SJSA1 (cell line): Measurements from ENCODE around the gene FILIP1L. TPM values are rescaled to one million over a fixed set of nuclear protein-coding genes. Genes with fewer than 3 reads are reported as not detected.

Experiments
- DNase-seq, 2 experiments: peaks; one replicate each; pipeline ENCODE4 v3.0.0-alpha.2; 2015 to 2020; ENCODE audit warnings: low spot score in 2 of 2, low read depth in 1 of 2
- H3K27ac ChIP-seq: fragments of 250-450 bp; sonication (Bioruptor Pico); 2 replicates; pipeline ENCODE4 v1.5.1; 2020; ENCODE audit warnings: mild to moderate bottlenecking, moderate library complexity
- H3K27me3 ChIP-seq: fragments of 250-450 bp; sonication (Bioruptor Pico); replicated peaks from 2 replicates; pipeline ENCODE4 v1.5.1; 2020; ENCODE audit warnings: mild to moderate bottlenecking, moderate library complexity
- H3K36me3 ChIP-seq: fragments of 250-450 bp; sonication (Bioruptor Pico); 2 replicates; pipeline ENCODE4 v1.5.1; 2020; ENCODE audit warnings: mild to moderate bottlenecking
- H3K4me1 ChIP-seq: fragments of 250-450 bp; sonication (Bioruptor Pico); replicated peaks from 2 replicates; pipeline ENCODE4 v1.6.1; 2021; ENCODE audit warnings: mild to moderate bottlenecking
- H3K4me3 ChIP-seq: fragments of 250-450 bp; sonication (Bioruptor Pico); 2 replicates; pipeline ENCODE4 v1.5.1; 2020; ENCODE audit warnings: mild to moderate bottlenecking
- H3K9me3 ChIP-seq: fragments of 250-450 bp; sonication (Bioruptor Pico); replicated peaks from 2 replicates; pipeline ENCODE4 v1.5.1; 2020; ENCODE audit warnings: mild to moderate bottlenecking
- total RNA-seq: library from RNA; depleted of rRNA; stranded (reverse); fragments of >200 nt; shearing (Covaris generic); gene quantifications from 2 replicates; pipeline ENCODE4 v1.2.3, GENCODE V29; 2014

The FILIP1L gene
- total RNA-seq, 1 experiment from 2014 or later = 27.0 TPM

GRCh38 chr3:99928771-99929744, 185.2 kb downstream of the FILIP1L start:
- H3K9me3 ChIP-seq = no peaks in the 10 kb centered on the region
- peaks cover 36% of the 10 kb centered on the region for H3K4me1 ChIP-seq
- DNase-seq = peak in 1 of 2 experiments; percentile 66
- H3K36me3 ChIP-seq = no peaks in the 10 kb centered on the region
- peak overlapping the region; percentile 38 for H3K27ac ChIP-seq
- H3K27me3 ChIP-seq = no peaks in the 10 kb centered on the region
- H3K4me3 ChIP-seq = no peak overlapping the region

GRCh38 chr3:99927671-99928457, 186.4 kb downstream of the FILIP1L start:
- peak overlapping the region; percentile 38 for H3K27ac ChIP-seq
- peak in 1 of 2 experiments; percentile 36 for DNase-seq
- no peaks in the 10 kb centered on the region for H3K9me3 ChIP-seq
- no peak overlapping the region for H3K4me3 ChIP-seq
- peaks cover 36% of the 10 kb centered on the region for H3K4me1 ChIP-seq
- H3K27me3 ChIP-seq = no peaks in the 10 kb centered on the region
- no peaks in the 10 kb centered on the region for H3K36me3 ChIP-seq

GRCh38 chr3:99925584-99926230, 188.6 kb downstream of the FILIP1L start:
- DNase-seq = no peak
- no peak overlapping the region for H3K27ac ChIP-seq
- H3K36me3 ChIP-seq = no peaks in the 10 kb centered on the region
- no peaks in the 10 kb centered on the region for H3K27me3 ChIP-seq
- H3K4me1 ChIP-seq = peaks cover 42% of the 10 kb centered on the region
- H3K9me3 ChIP-seq = no peaks in the 10 kb centered on the region
- H3K4me3 ChIP-seq = no peak overlapping the region

GRCh38 chr3:99923873-99924272, 190.4 kb downstream of the FILIP1L start:
- Histone ChIP-seq H3K4me3 (no peak overlapping the region), H3K36me3 (no peaks in the 10 kb centered on the region), H3K27ac (no peak overlapping the region), H3K27me3 (no peaks in the 10 kb centered on the region), H3K9me3 (no peaks in the 10 kb centered on the region), H3K4me1 (peaks cover 33% of the 10 kb centered on the region)
- DNase-seq = no peak

- Histone ChIP-seq H3K27ac (no peak overlapping the region), H3K9me3 (no peaks in the 10 kb centered on the region), H3K36me3 (no peaks in the 10 kb centered on the region), H3K4me1 (peaks cover 19% of the 10 kb centered on the region), H3K4me3 (no peak overlapping the region), H3K27me3 (no peaks in the 10 kb centered on the region)
- no peak for DNase-seq
Observed at GRCh38 chr3:99921986-99922385, 192.3 kb downstream of the FILIP1L start.

GRCh38 chr3:99921377-99921695, 193.0 kb downstream of the FILIP1L start:
- Histone ChIP-seq H3K27ac (peak overlapping the region; percentile 44; the same call in 1 of the 2 replicates), H3K4me3 (no peak overlapping the region)

GRCh38 chr3:99920481-99921376, 193.6 kb downstream of the FILIP1L start:
- Histone ChIP-seq H3K9me3 (no peaks in the 10 kb centered on the region), H3K27me3 (no peaks in the 10 kb centered on the region), H3K4me3 (no peak overlapping the region), H3K36me3 (no peaks in the 10 kb centered on the region), H3K27ac (peak overlapping the region; percentile 44), H3K4me1 (peaks cover 15% of the 10 kb centered on the region)
- no peak for DNase-seq

More at GRCh38 chr3:99921377-99921695, 193.0 kb downstream of the FILIP1L start:
- H3K9me3 ChIP-seq = no peaks in the 10 kb centered on the region
- no peaks in the 10 kb centered on the region for H3K27me3 ChIP-seq
- H3K36me3 ChIP-seq = no peaks in the 10 kb centered on the region
- no peak for DNase-seq
- peaks cover 19% of the 10 kb centered on the region for H3K4me1 ChIP-seq

GRCh38 chr3:99919694-99920093, 194.6 kb downstream of the FILIP1L start:
- Histone ChIP-seq H3K4me3 (no peak overlapping the region), H3K27ac (no peak overlapping the region), H3K27me3 (no peaks in the 10 kb centered on the region), H3K36me3 (no peaks in the 10 kb centered on the region), H3K9me3 (no peaks in the 10 kb centered on the region), H3K4me1 (peaks cover 15% of the 10 kb centered on the region)
- DNase-seq = no peak

GRCh38 chr3:99918715-99919114, 195.6 kb downstream of the FILIP1L start:
- H3K27me3 ChIP-seq = no peaks in the 10 kb centered on the region
- H3K36me3 ChIP-seq = no peaks in the 10 kb centered on the region
- no peak overlapping the region for H3K4me3 ChIP-seq
- H3K27ac ChIP-seq = no peak overlapping the region
- DNase-seq = no peak
- peaks cover 15% of the 10 kb centered on the region for H3K4me1 ChIP-seq
- H3K9me3 ChIP-seq = no peaks in the 10 kb centered on the region

- Histone ChIP-seq H3K27ac (no peak overlapping the region), H3K36me3 (no peaks in the 10 kb centered on the region), H3K4me3 (no peak overlapping the region), H3K4me1 (peaks cover 11% of the 10 kb centered on the region), H3K27me3 (no peaks in the 10 kb centered on the region), H3K9me3 (no peaks in the 10 kb centered on the region)
- no peak for DNase-seq
Observed at GRCh38 chr3:99915906-99916432, 198.3 kb downstream of the FILIP1L start.

- Histone ChIP-seq H3K27ac (no peak overlapping the region), H3K4me3 (no peak overlapping the region), H3K27me3 (no peaks in the 10 kb centered on the region), H3K36me3 (no peaks in the 10 kb centered on the region), H3K4me1 (peaks cover 13% of the 10 kb centered on the region), H3K9me3 (no peaks in the 10 kb centered on the region)
- no peak for DNase-seq
Observed at GRCh38 chr3:99911433-99911832, 202.9 kb downstream of the FILIP1L start.

GRCh38 chr3:99910752-99911290, 203.5 kb downstream of the FILIP1L start:
- no peaks in the 10 kb centered on the region for H3K36me3 ChIP-seq
- no peak overlapping the region for H3K27ac ChIP-seq
- peaks cover 13% of the 10 kb centered on the region for H3K4me1 ChIP-seq
- no peaks in the 10 kb centered on the region for H3K27me3 ChIP-seq
- H3K4me3 ChIP-seq = no peak overlapping the region
- no peaks in the 10 kb centered on the region for H3K9me3 ChIP-seq
- DNase-seq = no peak
